Endothelial cell of umbilical vein (primary cell): Measurements from ENCODE around the gene TCP11.

ENCODE experiments used
- CTCF ChIP-seq, 2 donors: IDR thresholded peaks; 1 replicate in 1 of 2; 2 replicates in 1 of 2; pipeline ENCODE4 v1.5.1; 2011; ENCODE audit warnings: low read length in 2 of 2, mild to moderate bottlenecking in 2 of 2, moderate library complexity in 2 of 2, control low read depth in 1 of 2, inconsistent platforms in 1 of 2, low read depth in 1 of 2; ENCODE audit not compliant: insufficient read depth in 1 of 2; ENCODE audit errors: extremely low read depth in 1 of 2
- EZH2 ChIP-seq: IDR thresholded peaks from 2 replicates; pipeline ENCODE4 v1.6.1; 2012; ENCODE audit warnings: borderline replicate concordance, low read depth, mild to moderate bottlenecking, moderate library complexity, low read length, inconsistent platforms; ENCODE audit not compliant: severe bottlenecking
- GATA2 ChIP-seq: IDR thresholded peaks from 2 replicates; pipeline ENCODE4 v1.7.0; 2011; ENCODE audit warnings: low read depth, mild to moderate bottlenecking, moderate library complexity, mixed read lengths, low read length; ENCODE audit not compliant: insufficient read length, insufficient read depth
- POLR2A ChIP-seq: IDR thresholded peaks from 2 replicates; pipeline ENCODE4 v1.6.1; 2012; ENCODE audit warnings: low read depth, mild to moderate bottlenecking, control low read depth, low read length

- TF ChIP-seq CTCF (IDR thresholded peaks at IDR 0.05; ENCODE audit: extremely low read depth in 1 of 2, insufficient read depth in 1 of 2, low read depth in 1 of 2, low read length in 2 of 2), result no peak
- TF ChIP-seq POLR2A, result no peak
- no peak for TF ChIP-seq EZH2
- no peak for TF ChIP-seq GATA2
Measured at GRCh38 chr6:35148167-35148741, 7.1 kb upstream of the TCP11 start.
